SKM-1 (cell line): ENCODE results near the gene CPT1A.
A peak's percentile ranks its signal among the peaks of the same experiment; 100 is the strongest.

Source experiments
- DNase-seq: peaks from one replicate; lab custom pipeline; 2025; ENCODE audit not compliant: unreplicated experiment; lab: John Stamatoyannopoulos, UW

The CPT1A gene

GRCh38 chr11:68854273-68854958 is 12.7 kb upstream of the CPT1A start:
- DNase-seq, result no peak

DNA sequence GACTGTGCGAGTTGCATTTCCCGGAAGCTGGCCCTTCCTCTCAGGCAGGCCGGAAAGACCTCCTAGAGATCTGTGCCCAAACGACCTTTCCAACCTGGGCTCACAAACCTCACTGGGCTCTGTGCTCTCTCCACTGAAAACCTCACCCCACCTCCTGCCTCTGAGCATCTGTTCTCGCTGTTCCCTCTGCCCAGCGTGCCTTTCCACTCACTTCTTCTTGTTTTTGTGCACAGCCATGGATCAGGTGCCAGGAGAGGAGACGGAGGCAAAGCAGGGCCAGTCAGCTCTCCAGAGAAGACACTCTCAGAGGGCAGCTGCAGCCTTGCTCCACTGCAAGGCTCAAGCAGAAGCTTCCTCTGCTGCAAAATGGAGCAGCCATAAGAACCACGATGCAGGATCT is 10.9 kb upstream of the CPT1A start:
- no peak for DNase-seq

- no peak for DNase-seq
These were observed 6.7 kb upstream of the CPT1A start for GRCh38 chr11:68848429-68848828.

DNA sequence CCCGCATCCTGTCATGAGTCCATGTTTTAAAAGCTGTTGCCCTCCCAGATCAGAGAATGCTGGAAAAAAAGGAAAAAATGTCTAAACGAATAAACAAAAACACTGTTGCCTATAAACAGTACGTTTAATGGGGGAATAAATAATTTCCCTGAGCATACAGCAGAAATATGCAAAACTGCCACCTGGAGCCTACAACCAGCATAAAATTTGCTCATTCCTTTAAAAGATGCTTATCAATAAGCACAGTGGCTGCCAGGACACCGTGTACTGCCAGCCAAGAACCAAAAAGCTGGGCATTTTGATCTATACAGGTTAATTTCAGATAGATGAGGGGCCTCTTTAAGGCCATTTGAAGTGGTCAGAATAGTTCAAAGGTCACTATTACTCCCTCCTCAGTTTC is 5.7 kb upstream of the CPT1A start:
- no peak for DNase-seq

- no peak for DNase-seq
These were observed 3.8 kb upstream of the CPT1A start for GRCh38 chr11:68845351-68846002.

DNA sequence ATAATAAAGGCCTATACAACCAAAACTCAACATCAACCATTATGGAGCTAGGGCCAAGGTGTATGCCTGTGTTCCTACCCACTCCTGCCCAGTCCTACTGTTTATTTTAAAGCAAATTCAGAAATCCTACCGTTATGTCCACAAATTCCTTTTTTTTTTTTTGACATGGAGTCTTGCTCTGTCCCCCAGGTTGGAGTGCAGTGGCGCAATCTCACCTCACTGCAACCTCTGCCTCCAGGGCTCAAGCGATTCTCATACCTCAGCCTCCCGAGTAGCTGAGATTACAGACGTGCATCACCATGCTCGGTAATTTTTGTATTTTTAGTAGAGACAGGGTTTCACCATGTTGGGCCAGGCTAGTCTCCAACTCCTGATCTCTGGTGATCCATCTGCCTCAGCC is 3.1 kb upstream of the CPT1A start:
- DNase-seq, result no peak

DNA sequence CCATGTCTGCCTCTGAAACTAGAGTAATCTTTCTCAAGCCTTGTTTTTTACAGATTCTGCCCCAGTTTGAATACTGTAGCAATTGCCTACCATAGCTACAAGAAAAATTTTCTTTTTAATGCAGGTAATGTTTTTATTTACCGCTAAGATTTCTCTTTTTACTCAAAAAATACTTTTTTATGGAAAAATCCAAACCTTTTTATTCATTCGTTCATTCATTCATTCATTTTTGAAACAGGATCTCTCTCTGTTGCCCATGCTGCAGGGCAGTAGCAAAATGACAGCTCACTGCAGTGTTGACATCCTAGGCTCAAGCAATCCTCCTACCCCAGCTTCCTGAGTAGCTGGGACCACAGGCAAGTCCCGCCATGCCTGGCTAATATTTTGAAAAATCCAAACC is 2.7 kb upstream of the CPT1A start:
- DNase-seq, result no peak

- DNase-seq, result peak; percentile 32
These were observed 2.1 kb upstream of the CPT1A start for GRCh38 chr11:68843703-68844312.

DNA sequence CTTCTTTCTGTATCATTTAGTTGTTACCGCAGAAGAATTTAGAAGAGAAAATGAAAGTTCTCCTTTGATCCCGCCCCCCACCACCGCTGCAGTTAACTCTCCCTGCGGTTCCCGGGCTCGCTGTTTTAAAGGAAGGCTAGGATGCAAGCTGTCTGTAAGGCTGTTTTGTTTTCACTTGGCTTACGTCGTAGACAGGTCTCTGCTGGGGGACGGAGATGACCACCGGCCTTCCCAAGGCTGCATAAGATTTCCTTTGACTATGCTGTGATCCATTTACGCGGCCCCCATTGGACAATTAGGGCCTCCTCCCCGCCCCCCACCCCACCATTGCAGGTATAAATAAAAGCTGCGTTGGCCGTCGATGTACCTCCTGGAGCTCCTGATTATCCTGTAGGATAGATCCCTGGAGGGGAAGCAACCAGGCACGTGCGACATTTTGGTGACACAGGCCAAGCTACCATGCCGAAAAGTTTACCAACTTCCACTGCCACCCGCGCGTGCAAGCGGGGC is 1.4 kb upstream of the CPT1A start:
- DNase-seq, result no peak

- DNase-seq, result no peak
These were observed 823 bp upstream of the CPT1A start for GRCh38 chr11:68842427-68843051.

DNA sequence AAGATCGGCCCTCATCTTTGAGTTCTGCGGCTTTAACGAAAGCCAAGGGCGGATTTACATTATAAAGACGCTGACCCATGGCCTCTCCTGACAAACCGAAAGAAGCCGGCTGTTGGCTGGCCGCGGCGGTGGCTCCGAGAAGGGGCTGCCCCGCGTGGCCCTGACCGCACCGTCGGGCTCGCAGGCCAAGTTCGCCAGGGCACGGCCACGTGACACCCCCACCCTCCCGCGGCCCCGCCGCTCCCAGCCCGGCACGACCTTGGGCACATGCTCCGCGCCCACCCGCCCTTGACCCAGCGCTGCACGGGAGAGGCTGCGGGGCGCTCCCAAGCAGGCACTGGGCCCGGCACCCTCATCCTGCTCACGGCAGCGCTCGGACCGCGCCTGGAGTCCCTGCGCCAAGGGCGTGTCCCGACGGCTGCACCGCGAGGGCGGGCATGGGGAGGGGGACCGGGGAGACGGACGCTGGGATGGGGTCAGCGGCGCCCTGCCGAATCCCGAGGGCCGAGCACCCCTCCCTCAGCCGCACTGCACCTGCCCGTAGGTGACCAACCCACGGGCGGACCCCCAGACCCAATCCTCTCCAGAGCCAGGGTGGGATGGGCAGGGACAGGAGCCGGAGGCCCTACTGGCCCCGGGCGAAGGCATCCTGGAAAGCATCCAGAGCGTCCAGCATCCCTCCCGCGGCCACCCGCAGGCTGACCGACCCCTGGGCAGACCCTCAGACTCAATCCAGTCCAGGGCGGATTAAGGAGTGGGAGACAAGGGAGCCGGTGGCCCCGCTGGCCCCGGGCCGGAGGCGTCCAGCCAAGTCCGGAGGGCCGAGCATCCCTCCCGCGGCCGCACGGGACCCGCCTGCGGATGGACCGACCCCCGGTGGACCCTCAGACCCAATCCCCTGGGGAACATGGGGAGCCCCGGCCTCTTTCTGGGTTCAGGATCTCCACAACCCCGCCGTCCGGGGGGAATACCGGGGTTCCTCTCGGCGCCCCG is 759 bp downstream of the CPT1A start:
- no peak for DNase-seq

GRCh38 chr11:68839911-68840641 is 1.6 kb downstream of the CPT1A start:
- DNase-seq, result no peak

- peak; percentile 50 for DNase-seq
These were observed 2.5 kb downstream of the CPT1A start for GRCh38 chr11:68839054-68839865.

- DNase-seq, result no peak
These were observed 3.1 kb downstream of the CPT1A start for GRCh38 chr11:68838572-68838964.

DNA sequence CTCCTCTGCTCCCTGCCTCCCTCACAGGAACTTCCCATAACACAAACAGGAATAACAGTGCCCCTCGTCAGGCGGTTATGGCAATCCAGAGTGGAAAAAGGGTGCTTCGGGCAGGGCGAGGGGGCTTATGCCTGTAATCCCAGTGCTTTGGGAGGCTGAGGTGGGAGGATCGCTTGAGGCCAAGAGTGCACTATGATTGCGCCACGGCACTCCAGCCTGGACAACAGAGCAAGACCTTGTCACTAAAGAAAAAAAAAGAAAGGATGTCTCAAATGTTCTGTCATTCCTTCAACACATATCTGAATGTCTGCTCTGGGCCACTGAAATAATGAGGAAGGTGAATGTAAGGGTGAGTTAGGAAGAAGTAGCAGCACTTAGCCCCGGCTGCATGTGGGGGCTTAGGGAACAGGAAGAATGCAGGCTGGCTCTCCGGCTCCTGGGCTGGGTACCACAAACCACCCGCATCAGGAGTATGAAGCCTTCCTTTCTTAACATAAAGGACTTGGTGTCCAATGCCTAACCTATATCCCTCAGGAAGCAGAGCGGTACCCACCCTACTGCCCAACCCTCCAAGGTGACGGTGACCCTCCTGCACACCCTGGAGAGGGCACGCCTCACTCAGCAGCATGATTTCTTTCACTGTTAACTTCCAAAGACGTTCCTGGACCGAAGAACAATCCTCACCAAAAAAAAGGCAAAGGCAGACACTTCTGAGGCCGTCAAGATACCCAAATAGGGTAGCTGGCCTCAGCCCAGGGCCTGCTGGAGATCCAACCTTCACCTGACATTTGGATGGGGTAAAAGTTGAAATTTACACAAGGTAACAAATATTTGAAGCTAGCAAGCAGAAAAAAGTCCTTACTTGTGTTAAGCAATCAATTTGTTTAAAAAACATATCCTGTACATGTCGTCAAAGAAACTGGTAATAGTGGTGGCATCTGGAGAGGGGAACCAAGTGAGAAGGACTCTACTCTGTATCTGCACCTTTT is 3.8 kb downstream of the CPT1A start:
- DNase-seq, result no peak

DNA sequence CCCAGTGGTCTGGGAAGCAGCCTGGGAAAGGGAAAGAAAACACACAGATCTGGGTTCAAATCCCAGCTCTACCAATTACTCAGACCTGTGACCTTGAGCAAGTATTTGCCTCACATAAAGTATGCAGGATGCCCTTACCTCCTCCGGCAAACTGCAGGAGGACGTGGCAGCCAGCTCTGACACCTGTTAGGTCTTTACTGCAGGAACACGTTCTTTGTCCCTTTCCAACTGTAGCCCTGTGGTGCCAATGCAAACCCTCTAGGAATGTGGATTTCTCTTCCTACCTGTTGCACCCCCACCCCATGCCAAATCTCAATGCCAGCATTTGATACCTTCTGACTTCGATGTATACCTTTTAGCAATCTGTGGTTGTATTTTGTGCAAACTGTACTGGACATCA is 6.0 kb downstream of the CPT1A start:
- no peak for DNase-seq

DNA sequence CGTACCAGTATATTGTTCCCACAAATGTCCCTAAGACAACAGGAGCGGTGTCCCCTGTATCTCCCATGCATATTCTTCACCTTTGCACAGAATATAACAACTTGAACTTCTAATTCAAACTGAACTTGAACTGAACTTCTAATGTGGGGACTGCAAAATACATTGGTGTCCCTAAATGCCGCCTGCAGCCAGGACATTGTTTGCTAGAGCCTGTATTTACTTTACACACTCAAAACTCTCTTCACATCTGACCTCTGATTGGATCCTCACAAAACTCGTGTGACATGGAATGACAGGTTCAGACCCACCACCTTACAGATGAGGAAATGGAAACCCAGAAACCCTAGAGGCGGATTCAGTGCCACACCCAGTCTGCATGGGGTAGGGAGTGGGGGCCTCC is 6.4 kb downstream of the CPT1A start:
- DNase-seq, result no peak
